Motor neuron (in vitro differentiated cells): ENCODE data around the gene JPH3. TPM values are rescaled to one million over a fixed set of nuclear protein-coding genes. Genes with fewer than 3 reads are reported as not detected.

Source experiments
- ATAC-seq, 8 experiments: fragments of 200-7000 bp; cut with Tn5 transposase; replicated peaks in 6 of 8; 2 replicates each; pipeline ENCODE4 v1.8.0; 2021; ENCODE audit warnings: mild to moderate bottlenecking in 8 of 8, moderate library complexity in 8 of 8
- H3K27ac ChIP-seq, 2 donors: fragments of 250-450 bp; sonication (Bioruptor Pico); 2 replicates each; pipeline ENCODE4 v1.9.0; 2021; ENCODE audit warnings: antibody characterized with exemption in 2 of 2, mild to moderate bottlenecking in 2 of 2, moderate library complexity in 1 of 2
- H3K4me1 ChIP-seq, 2 donors: fragments of 250-450 bp; sonication (Bioruptor Pico); replicated peaks in 1 of 2; 2 replicates each; pipeline ENCODE4 v1.6.1; 2021; ENCODE audit warnings: antibody characterized with exemption in 2 of 2, mild to moderate bottlenecking in 2 of 2, moderate library complexity in 1 of 2
- H3K4me3 ChIP-seq, 5 donors: fragments of 250-450 bp; sonication (Bioruptor Pico); 2 replicates each; pipeline ENCODE4 v1.9.0; 2021; ENCODE audit warnings: antibody characterized with exemption in 5 of 5, mild to moderate bottlenecking in 5 of 5, moderate library complexity in 4 of 5
- WGBS, 10 experiments: fragments of 450-650 bp; shearing (Covaris generic); methylation state at CpG; one replicate each; pipeline ENCODE4 v1.0.0; 2022; 5-methylcytosine and 5-hydroxymethylcytosine counted together
- in situ Hi-C, 9 experiments: fragments of 400-800 bp; cut with MboI; loops; one replicate each; pipeline ENCODE4 v1.15.0; 2021; ENCODE audit warnings: low sequenced_read_pairs in 9 of 9, low pct_unique_long_range_greater_than_20kb in 2 of 9; ENCODE audit not compliant: unreplicated experiment in 9 of 9
- total RNA-seq, 8 experiments: library from RNA; unstranded; fragments of 300-600 nt; gene quantifications; 2 replicates each; pipeline versions ENCODE4 v1.2.3 to v1.2.4, GENCODE V29; 2022

The JPH3 gene
- total RNA-seq, 8 experiments from 2014 or later, result 0.51 to 23.5 (median 12.8) TPM

DNA sequence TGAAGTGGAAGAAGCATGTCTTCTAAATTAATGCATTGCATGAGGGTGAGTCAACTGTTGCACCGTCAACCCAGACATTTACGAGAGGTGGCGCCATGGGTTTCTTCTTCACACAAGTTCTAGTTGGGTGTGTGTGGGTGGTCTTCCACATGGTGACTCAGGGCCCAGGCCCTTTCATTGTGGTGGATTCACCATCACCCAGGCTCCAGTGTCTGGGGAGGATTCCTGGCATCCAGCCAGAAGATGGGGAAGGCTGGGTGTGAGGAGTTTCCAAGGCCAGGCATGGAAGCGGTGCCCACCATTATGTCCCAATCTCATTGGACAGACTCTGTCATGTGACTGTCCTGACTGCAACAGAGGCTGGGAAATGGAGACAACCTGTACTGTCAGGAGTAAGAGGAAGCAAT is 21.4 kb upstream of the JPH3 start:
- Histone ChIP-seq H3K4me1 (peaks cover 8 to 16% of the 10 kb centered on the region in 2 donors), H3K4me3 (no peak overlapping the region), H3K27ac (no peak overlapping the region)
- WGBS, 10 experiments, result 56 to 100% (median 95%) methylated on average over 1 to 4 of the region's 4 CpGs; no CpG with 5 or more reads in 6 of the 10 experiments
- in situ Hi-C loops, result loop anchor here in 3 of 9 experiments (25.0 kb wide), 1 partner anchor 181 kb away; the partner anchor contains the start of gene KLHDC4 (in 3 of the 3)
- ATAC-seq, result no peak

DNA sequence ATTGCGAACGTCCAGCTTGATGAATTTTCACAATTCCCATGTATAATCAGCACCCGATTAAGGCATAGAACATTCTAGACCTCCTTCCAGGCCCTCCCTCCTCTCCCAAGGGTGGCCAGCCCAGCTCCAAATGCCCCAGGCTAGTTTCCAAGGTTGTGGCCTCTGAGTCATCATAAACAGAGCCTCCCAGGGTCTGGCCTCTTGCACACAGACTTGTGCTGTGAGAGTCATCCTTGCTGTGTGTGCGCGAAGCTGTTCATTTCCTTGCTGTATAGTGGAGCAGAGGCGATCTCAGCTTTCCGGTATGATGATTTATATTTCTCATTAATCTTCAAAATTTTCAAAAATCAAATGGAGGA is 20.5 kb upstream of the JPH3 start:
- ATAC-seq, result peak; percentile 87 to 94 (median 92)
- Histone ChIP-seq H3K4me3 (no peak overlapping the region), H3K27ac (peak overlapping the region; percentile 3 to 61), H3K4me1 (peaks cover 8 to 16% of the 10 kb centered on the region in 2 donors)
- WGBS, 10 experiments, result 0 to 100% (median 38%) methylated on average over 1 to 7 of the region's 7 CpGs; no CpG with 5 or more reads in 2 of the 10 experiments
- in situ Hi-C loops, result loop anchor here in 3 of 9 experiments (25.0 kb wide), 1 partner anchor 180 kb away; the partner anchor contains the start of gene KLHDC4 (in 3 of the 3)

DNA sequence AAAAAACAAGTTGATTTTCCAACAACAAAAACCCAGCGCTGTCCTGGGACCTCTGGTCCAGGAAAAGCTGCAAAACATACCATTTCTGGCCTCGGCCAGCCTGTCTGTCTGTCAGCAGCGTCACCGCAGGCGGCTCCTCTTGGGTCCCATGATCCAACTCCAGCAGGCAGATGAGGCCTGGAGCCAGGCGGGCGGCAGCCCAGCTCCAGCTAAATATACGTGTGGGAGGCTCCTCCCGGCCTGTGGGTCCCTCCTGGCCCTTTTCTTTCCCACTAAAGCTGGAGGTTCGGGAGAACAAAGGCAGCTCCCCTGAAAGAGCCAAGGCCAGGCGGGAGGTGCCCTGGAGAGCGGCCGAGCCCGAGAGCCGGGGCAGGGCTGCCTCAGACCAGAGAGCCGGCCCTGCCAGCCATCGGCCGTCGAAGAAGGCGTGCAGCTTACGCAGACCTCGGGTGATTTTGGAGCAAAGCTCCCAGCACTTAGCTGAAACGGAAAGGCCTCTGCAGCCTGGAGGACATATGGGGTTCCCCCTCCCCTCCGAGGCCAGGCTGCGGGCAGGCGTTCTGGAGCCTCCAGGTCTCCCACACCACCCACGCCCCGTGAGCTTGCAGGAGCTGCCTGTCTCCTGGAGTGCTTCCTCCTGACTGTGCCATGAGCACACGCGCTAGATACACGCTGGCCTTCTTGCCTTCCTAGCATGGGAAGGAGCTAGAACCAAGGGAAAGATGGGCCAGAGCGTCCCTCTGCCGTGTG is 19.9 kb upstream of the JPH3 start:
- peaks cover 8 to 16% of the 10 kb centered on the region in 2 donors for H3K4me1 ChIP-seq
- in situ Hi-C loops, result loop anchor here in 3 of 9 experiments (25.0 kb wide), 1 partner anchor 180 kb away; the partner anchor contains the start of gene KLHDC4 (in 3 of the 3)
- ATAC-seq, result peak; percentile 75 to 88 (median 82)
- 12 to 100% (median 55%) methylated on average over 1 to 12 of the region's 33 CpGs; no CpG with 5 or more reads in 4 of the 10 experiments for WGBS, 10 experiments
- peak overlapping the region; percentile 3 to 61 for H3K27ac ChIP-seq
- no peak overlapping the region for H3K4me3 ChIP-seq

DNA sequence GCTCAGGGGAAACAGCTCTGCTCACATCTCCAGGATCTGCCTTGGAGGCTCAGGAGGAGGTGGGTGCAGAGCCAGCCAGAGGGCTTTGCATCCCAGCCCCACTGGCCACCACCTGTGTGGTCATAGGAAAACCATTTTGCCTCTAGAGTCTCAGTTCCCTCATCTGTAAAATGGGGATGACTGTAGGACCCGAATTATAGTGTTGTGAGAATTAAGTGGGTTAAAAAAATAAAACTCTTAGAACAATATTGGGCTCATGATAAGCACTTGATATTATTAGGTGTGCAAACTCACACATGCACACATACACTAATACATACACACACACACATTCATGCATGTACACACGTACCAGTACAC is 19.4 kb upstream of the JPH3 start:
- no peak overlapping the region for H3K4me3 ChIP-seq
- peak overlapping the region in 1 of 2 donors; percentile 61 for H3K27ac ChIP-seq
- WGBS, 10 experiments, result 40 to 100% (median 100%) methylated on average over 1 to 2 of the region's 2 CpGs; no CpG with 5 or more reads in 3 of the 10 experiments
- peaks cover 8 to 16% of the 10 kb centered on the region in 2 donors for H3K4me1 ChIP-seq
- in situ Hi-C loops, result loop anchor here in 3 of 9 experiments (25.0 kb wide), 1 partner anchor 179 kb away; the partner anchor contains the start of gene KLHDC4 (in 3 of the 3)
- no peak for ATAC-seq

DNA sequence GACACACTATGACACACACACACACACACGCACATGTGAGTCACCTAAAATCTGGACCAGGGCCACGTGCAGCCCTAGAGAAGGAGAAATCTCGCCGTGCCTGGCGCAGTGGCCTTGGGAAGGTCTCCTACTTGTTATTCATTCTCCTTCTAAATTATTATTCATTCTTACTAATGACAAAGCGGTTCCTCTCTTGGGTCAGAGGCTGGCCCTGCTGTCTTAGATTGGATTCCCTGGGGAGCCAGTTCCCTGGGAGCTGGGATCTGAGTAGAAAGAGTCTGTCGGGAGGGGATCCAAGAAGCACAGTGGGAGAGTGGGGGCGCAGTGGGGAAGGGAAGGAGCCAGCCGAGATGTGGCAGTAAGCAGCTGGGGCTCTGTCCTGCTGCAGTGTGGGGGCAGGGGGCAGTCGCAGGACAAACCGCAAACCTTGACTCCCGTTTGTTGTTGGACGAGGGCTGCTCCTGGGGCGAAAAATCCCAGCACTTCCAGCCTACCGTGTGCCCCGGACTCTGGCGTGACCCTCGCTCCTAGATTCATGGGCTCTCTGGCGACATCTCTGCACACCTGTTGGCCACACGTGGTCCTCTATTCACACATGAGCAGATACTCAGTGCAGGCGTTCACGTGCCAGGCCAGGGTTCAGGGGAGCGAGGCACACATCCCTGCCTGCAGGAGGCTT is 18.7 kb upstream of the JPH3 start:
- in situ Hi-C loops, result loop anchor here in 3 of 9 experiments (25.0 kb wide), 1 partner anchor 179 kb away; the partner anchor contains the start of gene KLHDC4 (in 3 of the 3)
- no peak for ATAC-seq
- 0 to 80% (median 63%) methylated on average over 1 to 5 of the region's 23 CpGs; no CpG with 5 or more reads in 3 of the 10 experiments for WGBS, 10 experiments
- no peak overlapping the region for H3K4me3 ChIP-seq
- peaks cover 8 to 16% of the 10 kb centered on the region in 2 donors for H3K4me1 ChIP-seq
- H3K27ac ChIP-seq, result no peak overlapping the region

DNA sequence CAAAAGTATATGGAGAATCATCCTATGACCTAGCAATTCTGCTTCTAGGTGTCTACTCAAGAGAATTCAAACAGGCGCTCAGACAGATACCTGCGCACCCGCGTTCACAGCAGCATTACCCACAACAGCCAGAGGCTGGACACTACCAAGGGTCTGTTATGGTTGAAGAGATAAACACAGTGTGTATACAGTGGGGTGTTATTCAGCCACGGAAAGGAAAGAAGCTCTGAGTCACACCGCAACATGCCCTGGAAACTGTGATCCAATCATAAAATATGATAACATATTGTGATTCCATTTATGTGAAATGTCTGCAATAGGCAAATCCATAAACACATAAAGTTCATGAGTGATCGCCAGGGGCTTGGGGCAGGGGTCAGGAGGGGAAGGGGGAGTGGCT is 18.0 kb upstream of the JPH3 start:
- Histone ChIP-seq H3K4me1 (peaks cover 9 to 18% of the 10 kb centered on the region in 2 donors), H3K4me3 (no peak overlapping the region), H3K27ac (no peak overlapping the region)
- 80 to 100% (median 90%) methylated on average over 2 to 6 of the region's 7 CpGs; no CpG with 5 or more reads in 7 of the 10 experiments for WGBS, 10 experiments
- ATAC-seq, result no peak
- in situ Hi-C loops, result loop anchor here in 3 of 9 experiments (25.0 kb wide), 1 partner anchor 178 kb away; the partner anchor contains the start of gene KLHDC4 (in 3 of the 3)

DNA sequence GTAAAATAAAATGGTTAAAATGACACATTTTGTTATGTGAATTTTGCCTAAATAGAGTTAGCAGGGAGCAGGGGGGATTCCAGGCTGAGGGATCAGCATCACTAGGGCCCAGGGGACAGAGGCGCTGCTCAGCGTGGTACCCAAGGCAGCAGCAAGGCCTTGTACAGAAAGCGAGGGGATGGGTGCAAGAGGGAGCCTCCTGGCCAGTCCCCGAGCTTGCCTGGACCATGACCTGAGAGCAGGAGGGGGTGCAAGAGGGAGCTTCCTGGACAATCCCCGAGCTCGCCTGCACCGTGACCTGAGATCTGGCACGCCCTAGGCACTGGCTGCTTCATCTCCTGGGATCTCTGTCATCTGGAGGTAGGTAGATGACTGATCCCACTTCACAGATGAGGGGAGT is 17.3 kb upstream of the JPH3 start:
- Histone ChIP-seq H3K4me1 (peaks cover 9 to 18% of the 10 kb centered on the region in 2 donors), H3K27ac (no peak overlapping the region), H3K4me3 (no peak overlapping the region)
- ATAC-seq, result no peak
- in situ Hi-C loops, result loop anchor here in 3 of 9 experiments (25.0 kb wide), 1 partner anchor 177 kb away; the partner anchor contains the start of gene KLHDC4 (in 3 of the 3)
- WGBS, 10 experiments, result 80 to 90% methylated on average over 1 to 2 of the region's 8 CpGs; no CpG with 5 or more reads in 8 of the 10 experiments

DNA sequence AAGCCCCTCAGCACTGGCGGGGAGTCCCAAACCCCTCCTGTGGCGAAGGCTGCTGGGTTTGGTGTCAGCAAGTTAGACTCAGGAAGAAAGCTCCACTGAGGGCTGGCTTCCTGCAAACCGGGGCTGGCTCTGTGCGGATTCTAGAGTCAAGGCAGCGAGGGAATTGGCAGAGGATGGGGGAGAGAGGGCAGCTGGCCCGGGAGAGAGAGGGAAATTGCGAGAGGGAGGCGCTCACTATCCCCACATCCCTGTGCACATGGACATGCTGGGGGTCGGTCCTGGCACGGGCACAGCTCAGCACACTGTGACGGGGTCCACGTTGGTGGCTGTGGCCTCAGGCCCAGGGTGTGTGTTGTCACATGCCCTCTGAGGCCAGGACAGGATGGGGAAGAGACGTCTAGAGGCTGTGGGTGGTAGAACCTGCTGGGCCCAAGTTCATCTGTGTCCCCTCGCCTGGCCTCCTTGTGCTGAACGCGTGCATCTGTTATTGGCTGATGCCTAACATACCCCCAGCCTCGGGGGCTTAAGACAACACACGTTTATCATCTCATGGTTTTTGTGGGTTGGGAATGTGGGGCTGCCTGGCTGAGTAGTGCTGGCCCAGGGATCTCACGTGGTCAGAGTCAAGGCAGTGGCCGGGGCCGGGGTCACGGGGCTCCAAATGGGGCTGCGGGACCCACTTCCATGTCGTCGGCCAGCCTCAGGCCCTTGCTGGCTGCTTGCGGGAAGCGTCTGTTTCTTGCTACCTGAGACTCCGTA is 16.7 kb upstream of the JPH3 start:
- H3K27ac ChIP-seq, result no peak overlapping the region
- no peak overlapping the region for H3K4me3 ChIP-seq
- H3K4me1 ChIP-seq, result peaks cover 9 to 18% of the 10 kb centered on the region in 2 donors
- in situ Hi-C loops, result loop anchor here in 3 of 9 experiments (25.0 kb wide), 1 partner anchor 177 kb away; the partner anchor contains the start of gene KLHDC4 (in 3 of the 3)
- WGBS, 10 experiments, result 61 to 80% (median 69%) methylated on average over 2 to 9 of the region's 28 CpGs; no CpG with 5 or more reads in 6 of the 10 experiments
- no peak for ATAC-seq

DNA sequence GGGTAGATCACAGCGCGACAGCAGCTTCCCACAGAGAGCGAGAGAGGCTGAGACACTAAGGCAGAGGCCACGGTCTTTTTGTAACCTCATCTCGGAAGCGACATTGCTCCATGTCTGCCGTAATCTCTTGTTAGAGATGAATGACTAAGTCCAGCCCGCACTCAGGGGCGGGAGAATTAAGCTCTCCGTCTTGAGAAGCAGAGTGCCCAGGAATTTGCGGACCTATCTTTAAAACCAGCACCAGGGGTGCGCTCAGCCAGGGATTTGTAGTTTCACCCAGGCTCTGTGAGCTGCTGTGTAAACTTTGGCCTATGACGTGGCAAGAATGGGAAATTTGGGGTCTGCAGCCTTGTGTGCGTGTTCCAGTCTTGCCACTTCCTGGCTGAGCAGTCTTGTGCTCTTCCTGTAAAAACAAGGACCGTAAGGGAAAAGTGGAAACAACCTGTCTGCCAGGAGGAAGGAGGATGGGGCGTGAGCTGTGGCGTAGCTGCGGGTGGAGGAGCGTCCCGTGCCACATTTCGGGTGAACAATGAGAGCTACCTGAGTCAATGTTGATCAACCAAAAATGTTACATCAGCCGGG is 16.0 kb upstream of the JPH3 start:
- peaks cover 9 to 18% of the 10 kb centered on the region in 2 donors for H3K4me1 ChIP-seq
- no peak overlapping the region for H3K27ac ChIP-seq
- H3K4me3 ChIP-seq, result no peak overlapping the region
- 60 to 95% (median 83%) methylated on average over 2 to 15 of the region's 22 CpGs; no CpG with 5 or more reads in 1 of the 10 experiments for WGBS, 10 experiments
- in situ Hi-C loops, result loop anchor here in 3 of 9 experiments (25.0 kb wide), 1 partner anchor 176 kb away; the partner anchor contains the start of gene KLHDC4 (in 3 of the 3)
- ATAC-seq, result no peak

DNA sequence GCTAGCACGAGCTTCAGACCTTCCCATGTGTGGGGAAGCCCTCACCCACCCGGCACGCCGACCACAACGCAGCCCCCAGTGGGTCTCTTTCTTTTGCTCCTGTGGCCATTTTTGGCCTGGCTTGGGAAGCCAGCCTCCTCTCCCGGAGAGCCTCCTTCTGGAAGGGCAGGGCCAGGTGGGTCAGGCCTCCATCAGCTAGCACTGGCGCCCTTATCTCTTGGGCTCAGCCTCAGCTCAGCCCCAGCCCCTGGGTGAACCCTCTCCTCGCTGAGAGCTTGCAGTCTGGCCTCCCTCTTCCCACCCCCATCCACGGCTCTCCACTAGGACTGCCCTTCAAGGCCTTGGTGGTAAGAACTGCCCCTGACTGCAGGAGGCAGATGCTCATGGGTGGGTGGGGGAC is 14.7 kb upstream of the JPH3 start:
- no peak for ATAC-seq

DNA sequence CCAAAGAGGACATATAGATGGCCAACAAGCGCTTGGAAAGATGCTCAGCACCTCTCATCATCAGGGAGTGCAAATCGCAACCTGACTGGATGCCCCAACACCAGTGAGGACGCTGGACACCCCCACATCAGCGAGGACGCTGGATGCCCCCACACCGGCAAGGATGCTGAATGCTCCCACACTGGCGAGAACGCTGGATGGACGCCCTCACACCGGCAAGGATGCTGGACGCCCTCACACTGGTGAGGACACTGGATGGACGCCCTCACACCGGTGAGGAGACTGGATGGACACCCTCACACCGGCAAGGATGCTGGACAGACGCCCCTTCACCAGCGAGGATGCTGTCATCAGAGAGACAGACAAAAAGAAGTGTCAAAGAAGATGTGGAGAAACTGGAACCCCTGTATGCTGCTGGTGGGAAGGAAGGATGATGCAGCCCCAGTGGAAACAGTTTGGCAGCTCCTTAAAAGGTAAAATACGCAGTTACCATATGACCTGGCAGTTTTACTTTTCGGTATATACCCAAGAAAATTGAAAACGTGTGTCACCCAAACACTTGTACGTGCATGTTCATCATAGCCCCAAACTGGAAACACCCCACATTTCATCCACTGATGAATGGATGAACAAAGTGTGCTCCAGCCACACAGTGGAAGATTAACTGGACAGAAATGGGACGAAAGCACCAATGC is 10.1 kb upstream of the JPH3 start:
- 7 to 76% (median 60%) methylated on average over 2 to 16 of the region's 21 CpGs; no CpG with 5 or more reads in 1 of the 10 experiments for WGBS, 10 experiments
- Histone ChIP-seq H3K4me3 (no peak overlapping the region), H3K4me1 (peaks cover 2 to 3% of the 10 kb centered on the region in 2 donors), H3K27ac (no peak overlapping the region)
- in situ Hi-C loops, result loop anchor here in 3 of 9 experiments (25.0 kb wide), 1 partner anchor 170 kb away; the partner anchor contains the start of gene KLHDC4 (in 3 of the 3)
- ATAC-seq, result no peak

More for the DNA sequence above, 14.7 kb upstream of the JPH3 start:
- 93% methylated on average over 4 of the region's 9 CpGs; no CpG with 5 or more reads in 9 of the 10 experiments for WGBS, 10 experiments
- H3K4me3 ChIP-seq, result no peak overlapping the region
- no peak overlapping the region for H3K27ac ChIP-seq
- peaks cover 2 to 4% of the 10 kb centered on the region in 2 donors for H3K4me1 ChIP-seq
- in situ Hi-C loops, result loop anchor here in 3 of 9 experiments (25.0 kb wide), 1 partner anchor 175 kb away; the partner anchor contains the start of gene KLHDC4 (in 3 of the 3)
